GM12864 (cell line): ENCODE data around the gene C9orf153.

Source experiments
- DNase-seq: peaks from one replicate; pipeline ENCODE4 v3.0.0-alpha.2; 2011; ENCODE audit warnings: low read depth
- H3K4me3 ChIP-seq: 2 replicates; pipeline ENCODE4 v1.5.1; 2011; ENCODE audit warnings: mild to moderate bottlenecking, low read depth, low read length, control low read depth
- TF ChIP-seq, protein P1 (sequence below): IDR thresholded peaks from 2 replicates; pipeline ENCODE4 v1.5.1; 2011; ENCODE audit warnings: low read depth, mild to moderate bottlenecking, moderate library complexity, low read length, control low read depth, inconsistent platforms; ENCODE audit errors: missing control alignments

Gene C9orf153

GRCh38 chr9:86175223-86175622, 84.2 kb downstream of the C9orf153 start:
- TF ChIP-seq, protein P1, sequence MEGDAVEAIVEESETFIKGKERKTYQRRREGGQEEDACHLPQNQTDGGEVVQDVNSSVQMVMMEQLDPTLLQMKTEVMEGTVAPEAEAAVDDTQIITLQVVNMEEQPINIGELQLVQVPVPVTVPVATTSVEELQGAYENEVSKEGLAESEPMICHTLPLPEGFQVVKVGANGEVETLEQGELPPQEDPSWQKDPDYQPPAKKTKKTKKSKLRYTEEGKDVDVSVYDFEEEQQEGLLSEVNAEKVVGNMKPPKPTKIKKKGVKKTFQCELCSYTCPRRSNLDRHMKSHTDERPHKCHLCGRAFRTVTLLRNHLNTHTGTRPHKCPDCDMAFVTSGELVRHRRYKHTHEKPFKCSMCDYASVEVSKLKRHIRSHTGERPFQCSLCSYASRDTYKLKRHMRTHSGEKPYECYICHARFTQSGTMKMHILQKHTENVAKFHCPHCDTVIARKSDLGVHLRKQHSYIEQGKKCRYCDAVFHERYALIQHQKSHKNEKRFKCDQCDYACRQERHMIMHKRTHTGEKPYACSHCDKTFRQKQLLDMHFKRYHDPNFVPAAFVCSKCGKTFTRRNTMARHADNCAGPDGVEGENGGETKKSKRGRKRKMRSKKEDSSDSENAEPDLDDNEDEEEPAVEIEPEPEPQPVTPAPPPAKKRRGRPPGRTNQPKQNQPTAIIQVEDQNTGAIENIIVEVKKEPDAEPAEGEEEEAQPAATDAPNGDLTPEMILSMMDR, result no peak
- H3K4me3 ChIP-seq, result no peak overlapping the region
- DNase-seq, result no peak
